Thymus (tissue), 11 donors: ENCODE measurements around the gene LRRC8B. TPM values are rescaled to one million over a fixed set of nuclear protein-coding genes. Genes with fewer than 3 reads are reported as not detected.

ENCODE experiments used
- DNase-seq, 9 donors: peaks; one replicate each; pipeline ENCODE4 v3.0.0-alpha.2; 2013; ENCODE audit warnings: low spot score in 9 of 9, low read depth in 6 of 9, missing footprints in 1 of 9
- H3K27ac ChIP-seq, 2 donors: one replicate each; pipeline ENCODE4 v1.5.1; 2013; ENCODE audit warnings: control low read depth in 1 of 2, low read depth in 1 of 2, low read length in 1 of 2, mild to moderate bottlenecking in 1 of 2, moderate library complexity in 1 of 2
- H3K27me3 ChIP-seq, 2 donors: one replicate each; pipeline ENCODE4 v1.5.1; 2013; ENCODE audit warnings: low read length in 1 of 2; ENCODE audit not compliant: control insufficient read depth in 2 of 2, insufficient read depth in 1 of 2
- H3K36me3 ChIP-seq, 2 donors: one replicate each; pipeline ENCODE4 v1.5.1; 2013; ENCODE audit warnings: low read length in 1 of 2, mild to moderate bottlenecking in 1 of 2, moderate library complexity in 1 of 2; ENCODE audit not compliant: control insufficient read depth in 2 of 2, insufficient read depth in 2 of 2
- H3K4me1 ChIP-seq, 2 donors: one replicate each; pipeline ENCODE4 v1.5.1; 2013; ENCODE audit warnings: low read length in 2 of 2; ENCODE audit not compliant: control insufficient read depth in 2 of 2, insufficient read depth in 2 of 2
- H3K4me3 ChIP-seq, 2 donors: one replicate each; pipeline ENCODE4 v1.5.1; 2013; ENCODE audit warnings: low read length in 2 of 2, control low read depth in 1 of 2, mild to moderate bottlenecking in 1 of 2
- H3K9me3 ChIP-seq, 2 donors: one replicate each; pipeline ENCODE4 v1.5.1; 2013; ENCODE audit warnings: low read length in 1 of 2, mild to moderate bottlenecking in 1 of 2; ENCODE audit not compliant: control insufficient read depth in 2 of 2, insufficient read depth in 1 of 2
- WGBS: extraction: QIAGEN DNeasy Blood & Tissue Kit; methylation state at CpG from one replicate; pipeline ENCODE4 v1.1.7; 2013; 5-methylcytosine and 5-hydroxymethylcytosine counted together
- polyA plus RNA-seq: library from polyadenylated mRNA; stranded (reverse); fragments of 200-250 nt; gene quantifications from one replicate; pipeline ENCODE4 v1.2.3, GENCODE V29; 2013
- total RNA-seq: library from RNA; stranded (reverse); fragments of 120-200 nt; gene quantifications from one replicate; pipeline ENCODE4 v1.2.4, GENCODE V29; 2013
- donor health status: healthy.

The LRRC8B gene
- total and polyA plus RNA-seq, 2 donors = 3.5 to 4.7 TPM

GRCh38 chr1:89594096-89594740 is 69.6 kb downstream of the LRRC8B start:
- H3K27me3 ChIP-seq = no peaks in the 10 kb centered on the region
- H3K36me3 ChIP-seq = no peaks in the 10 kb centered on the region
- no peak overlapping the region for H3K27ac ChIP-seq
- no peak overlapping the region for H3K4me3 ChIP-seq
- DNase-seq = no peak
- H3K4me1 ChIP-seq = no peaks in the 10 kb centered on the region
- WGBS = 100% methylated on average over 4 of the region's 4 CpGs
- no peaks in the 10 kb centered on the region for H3K9me3 ChIP-seq

GRCh38 chr1:89596698-89597097 is 72.1 kb downstream of the LRRC8B start:
- Histone ChIP-seq H3K36me3 (no peaks in the 10 kb centered on the region), H3K27ac (no peak overlapping the region), H3K4me3 (no peak overlapping the region), H3K9me3 (no peaks in the 10 kb centered on the region), H3K27me3 (no peaks in the 10 kb centered on the region), H3K4me1 (no peaks in the 10 kb centered on the region)
- WGBS = 98% methylated on average over 2 of the region's 2 CpGs
- no peak for DNase-seq

- Histone ChIP-seq H3K27me3 (no peaks in the 10 kb centered on the region), H3K4me3 (no peak overlapping the region), H3K9me3 (no peaks in the 10 kb centered on the region), H3K36me3 (no peaks in the 10 kb centered on the region), H3K27ac (no peak overlapping the region), H3K4me1 (peaks cover 0 to 2% of the 10 kb centered on the region in 2 donors)
- WGBS = 85% methylated on average over 5 of the region's 5 CpGs
- DNase-seq = peak in 2 of 9 donors; percentile 40 to 52
Observed at GRCh38 chr1:89598450-89599331, 74.1 kb downstream of the LRRC8B start.

GRCh38 chr1:89599332-89599630 is 74.7 kb downstream of the LRRC8B start:
- Histone ChIP-seq H3K4me1 (peaks cover 0 to 2% of the 10 kb centered on the region in 2 donors), H3K36me3 (no peaks in the 10 kb centered on the region), H3K4me3 (no peak overlapping the region), H3K27ac (no peak overlapping the region), H3K9me3 (no peaks in the 10 kb centered on the region), H3K27me3 (no peaks in the 10 kb centered on the region)
- 98% methylated on average over 2 of the region's 2 CpGs for WGBS
- no peak for DNase-seq

- no peaks in the 10 kb centered on the region for H3K36me3 ChIP-seq
- no peak overlapping the region for H3K27ac ChIP-seq
- H3K4me3 ChIP-seq = no peak overlapping the region
- peaks cover 0 to 6% of the 10 kb centered on the region in 2 donors for H3K4me1 ChIP-seq
- H3K27me3 ChIP-seq = no peaks in the 10 kb centered on the region
- DNase-seq = no peak
- 96% methylated on average over 3 of the region's 3 CpGs for WGBS
- no peaks in the 10 kb centered on the region for H3K9me3 ChIP-seq
Observed at GRCh38 chr1:89600451-89601224, 76.0 kb downstream of the LRRC8B start.

GRCh38 chr1:89602871-89603404 is 78.3 kb downstream of the LRRC8B start:
- WGBS = 89% methylated on average over 6 of the region's 6 CpGs

GRCh38 chr1:89603651-89604413 is 79.2 kb downstream of the LRRC8B start:
- Histone ChIP-seq H3K27ac (no peak overlapping the region), H3K4me1 (peaks cover 0 to 15% of the 10 kb centered on the region in 2 donors), H3K27me3 (no peaks in the 10 kb centered on the region), H3K36me3 (no peaks in the 10 kb centered on the region), H3K4me3 (no peak overlapping the region), H3K9me3 (peaks cover 0 to 3% of the 10 kb centered on the region in 2 donors)
- DNase-seq = no peak
- WGBS = 92% methylated on average over 4 of the region's 4 CpGs

More at GRCh38 chr1:89602871-89603404, 78.3 kb downstream of the LRRC8B start:
- peaks cover 0 to 3% of the 10 kb centered on the region in 2 donors for H3K9me3 ChIP-seq
- H3K27ac ChIP-seq = no peak overlapping the region
- DNase-seq = no peak
- peaks cover 0 to 13% of the 10 kb centered on the region in 2 donors for H3K4me1 ChIP-seq
- H3K4me3 ChIP-seq = no peak overlapping the region
- H3K27me3 ChIP-seq = no peaks in the 10 kb centered on the region
- no peaks in the 10 kb centered on the region for H3K36me3 ChIP-seq

- Histone ChIP-seq H3K27ac (no peak overlapping the region), H3K4me1 (peaks cover 0 to 16% of the 10 kb centered on the region in 2 donors), H3K36me3 (no peaks in the 10 kb centered on the region), H3K9me3 (peaks cover 0 to 3% of the 10 kb centered on the region in 2 donors), H3K4me3 (no peak overlapping the region), H3K27me3 (no peaks in the 10 kb centered on the region)
- 95% methylated on average over 3 of the region's 3 CpGs for WGBS
- DNase-seq = no peak
Observed at GRCh38 chr1:89604414-89604735, 79.7 kb downstream of the LRRC8B start.
